Activated T-cell treated with anti-CD3 and anti-CD28 coated beads, Interleukin-2, amount 50 U/mL, for 24 hours (primary cell): ENCODE results near the gene FRS2.

Experiments used
- DNase-seq: peaks from one replicate; pipeline ENCODE4 v3.0.0-alpha.2; 2020
- H3K27ac Mint-ChIP-seq: 2 replicates; pipeline ENCODE4 v1.8.0; 2020; ENCODE audit warnings: mild to moderate bottlenecking, mixed read lengths
- H3K27me3 Mint-ChIP-seq: 2 replicates; pipeline ENCODE4 v1.8.0; 2020; ENCODE audit warnings: mixed read lengths
- H3K36me3 Mint-ChIP-seq: 2 replicates; pipeline ENCODE4 v1.8.0; 2020; ENCODE audit warnings: low read depth, mixed read lengths
- H3K4me1 Mint-ChIP-seq: 2 replicates; pipeline ENCODE4 v1.8.0; 2020; ENCODE audit warnings: low read depth, mixed read lengths
- H3K4me3 Mint-ChIP-seq: 2 replicates; pipeline ENCODE4 v1.8.0; 2020; ENCODE audit warnings: mild to moderate bottlenecking, moderate library complexity, mixed read lengths
- H3K9me3 Mint-ChIP-seq: 2 replicates; pipeline ENCODE4 v1.8.0; 2020; ENCODE audit warnings: mixed read lengths

The FRS2 gene

DNA sequence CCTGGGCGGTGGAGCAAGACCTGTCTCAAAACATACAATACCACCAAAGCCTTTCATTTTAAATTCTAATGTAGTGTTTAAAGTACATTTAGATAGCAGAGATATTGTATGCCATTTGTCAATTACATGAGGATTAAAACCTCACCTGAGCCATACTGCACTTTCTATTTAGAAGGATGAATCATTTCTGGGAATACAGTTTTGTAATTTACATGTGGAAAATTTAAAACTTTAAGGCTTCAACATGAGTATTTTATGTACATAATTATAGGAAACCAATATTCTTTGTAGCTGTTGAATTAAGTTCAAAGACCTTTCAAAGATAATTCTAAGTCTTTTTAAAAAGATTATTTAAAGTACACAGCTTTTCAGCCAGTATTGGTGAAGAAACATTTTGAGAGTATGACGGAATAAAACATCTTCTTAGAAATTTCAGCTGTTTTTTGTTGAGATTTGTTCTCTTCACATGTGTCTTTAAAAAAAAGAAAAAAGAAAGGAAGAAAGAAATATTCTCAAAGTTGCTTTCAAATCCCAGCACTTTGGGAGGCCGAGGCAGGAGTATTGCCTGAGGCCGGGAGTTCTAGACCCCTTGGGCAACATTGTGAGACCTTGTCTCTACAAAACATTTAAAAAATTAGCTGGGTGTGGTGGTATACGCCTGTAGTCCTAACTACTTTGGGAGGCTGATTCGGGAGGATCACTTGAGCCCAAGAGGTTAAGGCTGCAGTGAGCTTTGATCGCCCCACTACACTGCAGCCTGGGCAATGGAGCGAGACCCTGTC is 80.6 kb downstream of the FRS2 start:
- peaks cover 7% of the 10 kb centered on the region for H3K36me3 Mint-ChIP-seq

DNA sequence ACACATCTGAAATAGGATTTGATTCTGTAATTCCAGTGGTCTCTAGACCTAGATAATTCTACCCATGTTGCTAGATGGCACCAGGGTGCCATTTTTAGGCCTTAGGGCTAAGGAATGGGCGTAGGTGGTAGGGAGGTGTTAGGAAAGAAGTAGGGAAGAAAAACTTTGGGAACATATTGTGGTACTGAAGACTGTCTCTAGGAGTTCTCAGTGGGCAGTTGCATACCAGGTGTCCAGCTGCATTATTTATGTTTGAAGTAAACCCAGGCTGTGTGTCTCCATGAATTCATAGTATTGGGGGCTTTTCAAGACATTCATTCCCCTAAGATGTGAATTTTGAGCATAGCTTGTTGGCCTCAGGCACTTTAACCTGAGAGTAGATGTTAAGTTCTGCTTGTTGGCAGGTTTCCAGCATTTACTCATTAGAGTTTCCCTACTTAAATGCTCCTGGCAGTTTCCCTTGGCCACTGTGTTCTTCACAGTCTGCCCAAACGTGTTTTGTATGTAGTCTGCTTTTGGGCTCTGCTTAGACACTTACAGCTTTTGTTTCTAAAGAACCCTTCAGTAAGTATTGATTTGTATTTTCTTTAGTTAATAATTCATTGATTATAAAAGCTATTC is 83.5 kb downstream of the FRS2 start:
- H3K27ac Mint-ChIP-seq: no peak overlapping the region
- DNase-seq: no peak
- no peaks in the 10 kb centered on the region for H3K27me3 Mint-ChIP-seq
- H3K9me3 Mint-ChIP-seq: no peaks in the 10 kb centered on the region
- peaks cover 2% of the 10 kb centered on the region for H3K4me1 Mint-ChIP-seq
- H3K36me3 Mint-ChIP-seq: no peaks in the 10 kb centered on the region
- H3K4me3 Mint-ChIP-seq: no peak overlapping the region

More for the DNA sequence above, 80.6 kb downstream of the FRS2 start:
- H3K4me1 Mint-ChIP-seq: peaks cover 12% of the 10 kb centered on the region
- H3K27ac Mint-ChIP-seq: no peak overlapping the region
- no peaks in the 10 kb centered on the region for H3K9me3 Mint-ChIP-seq
- no peaks in the 10 kb centered on the region for H3K27me3 Mint-ChIP-seq
- no peak overlapping the region for H3K4me3 Mint-ChIP-seq
- DNase-seq: no peak

DNA sequence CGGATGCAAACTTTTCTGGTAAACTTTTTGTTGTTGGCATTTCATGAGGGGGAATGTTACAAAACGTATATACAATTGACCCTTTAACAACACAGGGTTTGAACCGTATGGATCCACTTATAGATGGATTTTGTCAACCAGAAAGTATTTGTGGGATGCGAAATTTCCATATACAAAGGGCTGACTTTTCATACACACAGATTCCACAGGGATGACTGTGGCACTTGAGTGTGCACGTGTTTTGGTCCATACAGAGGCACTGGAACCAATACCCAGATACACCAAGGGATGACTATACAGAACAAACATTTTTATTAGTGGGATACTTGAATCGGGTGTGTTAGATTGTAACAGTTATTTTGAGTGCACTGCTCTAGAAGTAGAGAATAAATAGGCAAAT is 85.3 kb downstream of the FRS2 start:
- H3K4me3 Mint-ChIP-seq: no peak overlapping the region
- no peak overlapping the region for H3K27ac Mint-ChIP-seq
- peaks cover 3% of the 10 kb centered on the region for H3K4me1 Mint-ChIP-seq
- no peak for DNase-seq
- H3K36me3 Mint-ChIP-seq: no peaks in the 10 kb centered on the region
- H3K27me3 Mint-ChIP-seq: no peaks in the 10 kb centered on the region
- no peaks in the 10 kb centered on the region for H3K9me3 Mint-ChIP-seq

- no peak overlapping the region for H3K4me3 Mint-ChIP-seq
- no peaks in the 10 kb centered on the region for H3K36me3 Mint-ChIP-seq
- H3K9me3 Mint-ChIP-seq: no peaks in the 10 kb centered on the region
- H3K27me3 Mint-ChIP-seq: no peaks in the 10 kb centered on the region
- no peak for DNase-seq
- H3K4me1 Mint-ChIP-seq: peaks cover 3% of the 10 kb centered on the region
- no peak overlapping the region for H3K27ac Mint-ChIP-seq
Measured at GRCh38 chr12:69556383-69556782, 86.2 kb downstream of the FRS2 start.

DNA sequence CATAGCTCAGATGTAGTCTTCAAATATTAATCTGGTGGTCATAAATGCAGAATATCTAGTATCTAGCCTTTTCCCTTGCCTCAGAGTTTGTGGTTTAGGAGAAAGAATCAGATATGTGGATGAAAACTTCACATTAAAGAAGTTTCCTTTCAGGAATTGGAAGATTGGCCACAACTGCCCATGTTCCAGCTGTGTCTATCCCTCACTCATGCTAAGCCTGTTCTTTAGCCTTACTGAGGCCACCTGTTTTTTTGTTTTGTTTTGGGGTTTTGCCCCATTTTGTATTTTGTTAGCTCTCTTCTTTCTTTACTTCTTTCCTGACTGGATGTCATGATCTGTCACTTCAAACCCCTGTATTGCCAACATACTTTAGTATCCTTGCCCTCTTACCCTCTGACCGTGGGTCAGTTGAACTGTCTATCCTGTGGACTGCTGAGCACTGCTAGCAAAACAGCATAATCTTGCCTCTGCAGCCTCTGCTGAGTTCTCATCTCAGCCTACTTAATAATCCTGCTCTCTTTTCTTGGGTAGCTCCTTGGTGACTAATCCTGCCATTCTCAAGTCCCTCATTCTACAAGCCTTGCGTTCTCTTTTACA is 93.1 kb downstream of the FRS2 start:
- H3K27ac Mint-ChIP-seq: no peak overlapping the region
- H3K4me1 Mint-ChIP-seq: peaks cover 5% of the 10 kb centered on the region
- H3K9me3 Mint-ChIP-seq: no peaks in the 10 kb centered on the region
- peaks cover 7% of the 10 kb centered on the region for H3K36me3 Mint-ChIP-seq
- no peak for DNase-seq
- H3K4me3 Mint-ChIP-seq: no peak overlapping the region
- no peaks in the 10 kb centered on the region for H3K27me3 Mint-ChIP-seq

- peaks cover 27% of the 10 kb centered on the region for H3K36me3 Mint-ChIP-seq
- H3K4me3 Mint-ChIP-seq: no peak overlapping the region
- H3K9me3 Mint-ChIP-seq: no peaks in the 10 kb centered on the region
- peak overlapping the region; percentile 22 for H3K27ac Mint-ChIP-seq
- no peaks in the 10 kb centered on the region for H3K27me3 Mint-ChIP-seq
- peaks cover 13% of the 10 kb centered on the region for H3K4me1 Mint-ChIP-seq
- no peak for DNase-seq
Measured at GRCh38 chr12:69566603-69567002, 96.4 kb downstream of the FRS2 start.

DNA sequence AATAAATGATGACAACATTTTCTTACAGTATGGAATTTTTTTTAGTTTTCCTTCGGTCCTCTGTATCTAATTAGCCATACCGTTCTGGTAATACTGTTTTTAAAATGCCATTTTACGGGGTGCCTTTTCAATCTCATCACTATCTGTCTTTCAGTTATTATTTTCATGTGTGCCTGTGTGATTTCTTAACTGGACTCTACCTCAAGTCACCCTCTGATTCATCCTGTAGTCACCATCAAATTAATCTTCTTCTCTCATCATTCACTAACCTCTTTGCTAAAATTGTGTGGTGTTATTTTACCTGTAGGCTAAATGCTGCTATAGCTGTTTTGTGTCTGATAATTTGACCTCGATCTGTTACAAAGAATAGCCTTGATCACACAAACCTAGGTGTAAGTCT is 99.0 kb downstream of the FRS2 start:
- peaks cover 47% of the 10 kb centered on the region for H3K36me3 Mint-ChIP-seq
- DNase-seq: no peak
- H3K27ac Mint-ChIP-seq: peak overlapping the region; percentile 48
- H3K9me3 Mint-ChIP-seq: no peaks in the 10 kb centered on the region
- H3K4me1 Mint-ChIP-seq: peaks cover 12% of the 10 kb centered on the region
- H3K27me3 Mint-ChIP-seq: no peaks in the 10 kb centered on the region
- H3K4me3 Mint-ChIP-seq: no peak overlapping the region

DNA sequence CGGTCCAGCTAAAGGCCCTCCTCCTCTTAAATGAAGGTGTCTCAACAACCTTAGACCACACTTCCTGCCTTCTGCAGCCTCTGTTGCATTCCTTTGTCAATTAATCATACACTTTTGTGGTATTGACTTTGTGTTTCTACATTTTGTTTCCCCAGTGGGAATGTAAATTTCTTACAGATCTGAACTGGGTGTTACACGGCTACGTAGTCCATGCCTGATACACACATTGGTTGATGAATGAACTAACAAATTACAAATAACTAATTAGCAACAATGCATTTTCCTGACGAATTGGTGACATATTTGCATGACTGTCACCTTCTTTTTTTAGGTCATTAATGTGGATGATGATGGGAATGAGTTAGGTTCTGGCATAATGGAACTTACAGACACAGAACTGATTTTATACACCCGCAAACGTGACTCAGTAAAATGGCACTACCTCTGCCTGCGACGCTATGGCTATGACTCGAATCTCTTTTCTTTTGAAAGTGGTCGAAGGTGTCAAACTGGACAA is 99.9 kb downstream of the FRS2 start:
- H3K4me3 Mint-ChIP-seq: no peak overlapping the region
- no peak for DNase-seq
- peaks cover 12% of the 10 kb centered on the region for H3K4me1 Mint-ChIP-seq
- peaks cover 55% of the 10 kb centered on the region for H3K36me3 Mint-ChIP-seq
- peak overlapping the region; percentile 6 for H3K27ac Mint-ChIP-seq
- no peaks in the 10 kb centered on the region for H3K9me3 Mint-ChIP-seq
- H3K27me3 Mint-ChIP-seq: no peaks in the 10 kb centered on the region

- peaks cover 12% of the 10 kb centered on the region for H3K4me1 Mint-ChIP-seq
- no peak overlapping the region for H3K4me3 Mint-ChIP-seq
- peak; percentile 48 for DNase-seq
- H3K27me3 Mint-ChIP-seq: no peaks in the 10 kb centered on the region
- no peak overlapping the region for H3K27ac Mint-ChIP-seq
- peaks cover 62% of the 10 kb centered on the region for H3K36me3 Mint-ChIP-seq
- no peaks in the 10 kb centered on the region for H3K9me3 Mint-ChIP-seq
Measured at GRCh38 chr12:69570545-69571399, 100.6 kb downstream of the FRS2 start.

DNA sequence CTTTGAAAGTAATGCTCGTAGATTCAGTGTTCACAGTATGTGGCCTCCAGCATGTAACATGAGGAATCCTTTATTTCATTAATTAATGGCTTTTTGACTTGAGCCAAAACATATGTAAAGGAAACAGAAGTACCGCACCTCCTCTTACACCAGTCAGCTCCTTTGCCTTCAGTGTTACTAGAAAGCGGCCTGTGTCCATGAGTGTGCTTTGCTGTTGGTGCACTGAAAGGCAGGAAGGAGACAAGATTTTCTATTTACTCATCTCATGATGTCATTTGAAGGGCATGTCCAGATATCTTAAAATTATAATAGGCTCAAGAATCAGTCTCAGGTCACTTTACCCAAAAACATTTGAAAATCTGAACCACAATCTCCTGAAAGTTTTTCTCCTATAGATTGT is 105.2 kb downstream of the FRS2 start:
- Mint-ChIP-seq H3K9me3 (no peaks in the 10 kb centered on the region), H3K4me3 (no peak overlapping the region), H3K27ac (no peak overlapping the region), H3K27me3 (no peaks in the 10 kb centered on the region), H3K36me3 (peaks cover 52% of the 10 kb centered on the region), H3K4me1 (peaks cover 8% of the 10 kb centered on the region)
- DNase-seq: no peak

DNA sequence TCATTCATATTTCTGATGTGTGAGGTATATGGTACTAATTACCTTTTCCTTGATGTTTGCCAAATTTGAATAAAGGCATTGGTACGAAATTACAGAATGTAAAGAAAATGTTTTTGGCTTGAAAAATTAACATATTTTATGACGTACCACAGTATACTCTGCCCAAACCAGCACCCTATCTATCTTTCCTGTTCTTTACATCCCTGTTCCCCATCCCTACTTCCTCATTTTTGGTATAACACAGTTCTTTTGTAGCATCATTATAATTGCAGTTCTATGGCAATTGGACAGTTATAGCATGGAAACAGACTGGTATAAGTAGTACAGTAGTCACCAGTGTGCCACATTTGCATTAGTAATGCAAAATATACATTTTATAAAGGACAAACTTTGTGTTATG is 108.1 kb downstream of the FRS2 start:
- peaks cover 8% of the 10 kb centered on the region for H3K4me1 Mint-ChIP-seq
- H3K27ac Mint-ChIP-seq: no peak overlapping the region
- H3K27me3 Mint-ChIP-seq: no peaks in the 10 kb centered on the region
- H3K36me3 Mint-ChIP-seq: peaks cover 31% of the 10 kb centered on the region
- DNase-seq: no peak
- H3K4me3 Mint-ChIP-seq: no peak overlapping the region
- H3K9me3 Mint-ChIP-seq: no peaks in the 10 kb centered on the region

DNA sequence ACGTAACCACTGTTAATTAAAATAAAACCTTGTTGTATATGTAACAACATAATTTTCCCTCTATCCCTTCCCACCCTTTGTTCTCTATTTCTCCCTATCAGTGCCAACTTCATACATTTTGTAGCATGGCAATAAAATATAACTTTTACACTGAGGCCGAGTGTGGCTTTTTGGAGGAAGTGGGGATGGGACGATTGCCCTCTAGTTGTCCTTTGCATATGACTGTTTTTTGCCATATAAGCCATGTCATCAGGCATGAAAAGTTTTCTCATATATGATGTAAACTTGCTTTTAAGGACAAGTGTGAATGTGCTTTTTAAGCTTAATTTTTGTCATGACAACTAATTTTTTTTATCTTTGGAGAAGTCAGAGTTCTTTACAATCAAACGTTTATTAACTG is 108.8 kb downstream of the FRS2 start:
- no peak overlapping the region for H3K27ac Mint-ChIP-seq
- no peaks in the 10 kb centered on the region for H3K27me3 Mint-ChIP-seq
- no peaks in the 10 kb centered on the region for H3K9me3 Mint-ChIP-seq
- H3K36me3 Mint-ChIP-seq: peaks cover 24% of the 10 kb centered on the region
- H3K4me3 Mint-ChIP-seq: no peak overlapping the region
- no peak for DNase-seq
- peaks cover 11% of the 10 kb centered on the region for H3K4me1 Mint-ChIP-seq

- Mint-ChIP-seq H3K4me3 (no peak overlapping the region), H3K27ac (no peak overlapping the region)
Measured at GRCh38 chr12:69580074-69580473, 109.9 kb downstream of the FRS2 start.

DNA sequence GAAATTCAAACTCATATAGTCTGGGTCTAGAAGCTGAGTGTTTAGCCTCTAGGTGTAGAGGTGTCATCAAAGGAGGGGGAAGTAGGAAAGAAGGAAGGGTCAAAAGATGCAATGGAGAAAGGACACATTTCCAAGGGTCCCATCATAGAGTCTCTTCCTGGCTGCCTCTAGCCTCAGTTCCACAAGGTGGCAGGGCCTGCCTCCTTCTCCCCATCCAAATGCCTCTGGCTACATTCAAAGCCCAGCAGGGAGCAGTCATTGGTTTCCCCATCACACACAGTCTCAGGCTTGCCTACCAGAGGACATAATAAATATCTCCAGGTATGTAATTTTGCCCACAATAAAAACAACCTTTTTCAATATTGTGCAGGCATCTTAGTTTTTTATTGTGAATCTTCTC is 113.0 kb downstream of the FRS2 start:
- Mint-ChIP-seq H3K4me1 (peaks cover 24% of the 10 kb centered on the region), H3K27ac (no peak overlapping the region), H3K4me3 (no peak overlapping the region), H3K36me3 (peaks cover 29% of the 10 kb centered on the region), H3K27me3 (no peaks in the 10 kb centered on the region), H3K9me3 (no peaks in the 10 kb centered on the region)
- DNase-seq: no peak

More at GRCh38 chr12:69580074-69580473, 109.9 kb downstream of the FRS2 start:
- Mint-ChIP-seq H3K27me3 (no peaks in the 10 kb centered on the region), H3K4me1 (peaks cover 13% of the 10 kb centered on the region), H3K36me3 (peaks cover 13% of the 10 kb centered on the region), H3K9me3 (no peaks in the 10 kb centered on the region)
- no peak for DNase-seq
